CD14-positive monocyte (primary cell): Measurements from ENCODE around the gene MVB12B. TPM values are rescaled to one million over a fixed set of nuclear protein-coding genes. Genes with fewer than 3 reads are reported as not detected.

ENCODE experiments used
- DNase-seq, 3 donors: peaks; one replicate each; pipeline ENCODE4 v3.0.0-alpha.2; 2011 to 2022
- H2AFZ ChIP-seq: 2 replicates; pipeline ENCODE4 v1.6.0; 2012; ENCODE audit warnings: mild to moderate bottlenecking, low read depth, low read length, inconsistent platforms; ENCODE audit not compliant: insufficient read depth, poor library complexity, severe bottlenecking
- H3K27ac ChIP-seq, 2 donors: 1 replicate in 1 of 2; 2 replicates in 1 of 2; pipeline ENCODE4 v1.5.1; 2012 to 2013; ENCODE audit warnings: low read length in 2 of 2, control low read depth in 1 of 2, inconsistent platforms in 1 of 2, low read depth in 1 of 2, mild to moderate bottlenecking in 1 of 2
- H3K27me3 ChIP-seq, 2 donors: one replicate each; pipeline versions ENCODE4 v1.6.0 to v1.6.1; 2011 to 2013; ENCODE audit warnings: low read length in 2 of 2; ENCODE audit not compliant: control insufficient read depth in 2 of 2, insufficient read depth in 2 of 2
- H3K36me3 ChIP-seq, 2 donors: replicated peaks in 1 of 2; 1 replicate in 1 of 2; 2 replicates in 1 of 2; pipeline versions ENCODE4 v1.5.1 to v1.6.1; 2012 to 2013; ENCODE audit warnings: low read length in 2 of 2, control low read depth in 1 of 2, inconsistent platforms in 1 of 2, mild to moderate bottlenecking in 1 of 2; ENCODE audit not compliant: insufficient read depth in 2 of 2, control insufficient read depth in 1 of 2
- H3K4me1 ChIP-seq, 2 donors: 1 replicate in 1 of 2; 2 replicates in 1 of 2; pipeline versions ENCODE4 v1.5.1 to v1.6.1; 2012 to 2013; ENCODE audit warnings: low read length in 2 of 2, control low read depth in 1 of 2, inconsistent platforms in 1 of 2, mild to moderate bottlenecking in 1 of 2, moderate library complexity in 1 of 2; ENCODE audit not compliant: insufficient read depth in 2 of 2, control insufficient read depth in 1 of 2
- H3K4me2 ChIP-seq: replicated peaks from 2 replicates; pipeline ENCODE3; 2012; ENCODE audit warnings: low read length, moderate library complexity, mild to moderate bottlenecking; ENCODE audit not compliant: poor library complexity, severe bottlenecking; ENCODE audit errors: extremely low read depth
- H3K4me3 ChIP-seq, 3 experiments: fragments of 200-600 bp in 1 of 3; sonication (generic) in 1 of 3; replicated peaks in 1 of 3; 1 replicate in 2 of 3; 2 replicates in 1 of 3; pipeline ENCODE4 v1.5.1; 2011 to 2013; ENCODE audit warnings: low read length in 3 of 3, mild to moderate bottlenecking in 3 of 3, control low read depth in 2 of 3, low read depth in 2 of 3, inconsistent platforms in 1 of 3, moderate library complexity in 1 of 3
- H3K79me2 ChIP-seq: 2 replicates; pipeline ENCODE4 v1.6.0; 2012; ENCODE audit warnings: mild to moderate bottlenecking, control low read depth, inconsistent platforms, low read length, moderate library complexity; ENCODE audit not compliant: insufficient read depth
- H3K9ac ChIP-seq: 2 replicates; pipeline ENCODE4 v1.6.0; 2017; ENCODE audit warnings: low read length, mild to moderate bottlenecking; ENCODE audit not compliant: insufficient read depth, poor library complexity, severe bottlenecking
- H3K9me3 ChIP-seq, 2 donors: replicated peaks in 1 of 2; 1 replicate in 1 of 2; 2 replicates in 1 of 2; pipeline versions ENCODE4 v1.5.1 to v1.6.1; 2012 to 2013; ENCODE audit warnings: low read length in 2 of 2, control low read depth in 1 of 2; ENCODE audit not compliant: control insufficient read depth in 1 of 2, insufficient read depth in 1 of 2
- H4K20me1 ChIP-seq: 2 replicates; pipeline ENCODE4 v1.6.0; 2012; ENCODE audit warnings: mild to moderate bottlenecking, low read length, control low read depth, moderate library complexity; ENCODE audit not compliant: insufficient read depth
- H3K27ac Mint-ChIP-seq, 7 donors: one replicate each; pipeline ENCODE4 v1.8.0; 2020; ENCODE audit warnings: mild to moderate bottlenecking in 7 of 7, mixed read lengths in 7 of 7, moderate library complexity in 6 of 7, inconsistent platforms in 2 of 7
- H3K27me3 Mint-ChIP-seq, 3 donors: one replicate each; pipeline ENCODE4 v1.8.0; 2021 to 2022; ENCODE audit warnings: low read depth in 3 of 3, mild to moderate bottlenecking in 3 of 3, mixed read lengths in 3 of 3, moderate library complexity in 3 of 3, inconsistent platforms in 1 of 3
- H3K36me3 Mint-ChIP-seq, 2 donors: one replicate each; pipeline ENCODE4 v1.8.0; 2020; ENCODE audit warnings: mixed read lengths in 2 of 2, inconsistent platforms in 1 of 2, mild to moderate bottlenecking in 1 of 2
- H3K4me1 Mint-ChIP-seq: one replicate; pipeline ENCODE4 v1.8.0; 2020; ENCODE audit warnings: mild to moderate bottlenecking, mixed read lengths
- H3K4me3 Mint-ChIP-seq, 2 donors: one replicate each; pipeline ENCODE4 v1.8.0; 2020; ENCODE audit warnings: mild to moderate bottlenecking in 2 of 2, mixed read lengths in 2 of 2, moderate library complexity in 1 of 2
- H3K9me3 Mint-ChIP-seq, 7 donors: one replicate each; pipeline ENCODE4 v1.8.0; 2020 to 2022; ENCODE audit warnings: mixed read lengths in 7 of 7, mild to moderate bottlenecking in 6 of 7, moderate library complexity in 6 of 7, inconsistent platforms in 2 of 7
- CTCF ChIP-seq: fragments of 200-600 bp; IDR thresholded peaks from one replicate; pipeline ENCODE4 v1.8.0; 2022; ENCODE audit warnings: antibody characterized with exemption, mild to moderate bottlenecking
- WGBS: methylation state at CpG from one replicate; pipeline ENCODE4 v1.1.5; 2013; ENCODE audit warnings: missing lambda C conversion rate; ENCODE audit not compliant: insufficient coverage; 5-methylcytosine and 5-hydroxymethylcytosine counted together
- intact Hi-C, 2 donors: fragments of 100-400 bp; cut with micrococcal nuclease; formaldehyde crosslinking; loops; one replicate each; pipeline versions ENCODE4 v1.15.0 to v1.15.1; 2023
- polyA plus RNA-seq, 3 donors: library from polyadenylated mRNA; depleted of rRNA in 1 of 3; unstranded in 2 of 3; stranded (reverse) in 1 of 3; fragments of 300-500 nt in 2 of 3; fragments of >200 nt in 1 of 3; fragmentation: Illumina TruSeq in 2 of 3; gene quantifications; 1 replicate in 2 of 3; 2 replicates in 1 of 3; pipeline ENCODE4 v1.2.3, GENCODE V29; 2012 to 2021

MVB12B gene
- polyA plus RNA-seq, 3 donors, result 2.8 to 8.1 (median 3.5) TPM

- H4K20me1 ChIP-seq, result no peaks in the 10 kb centered on the region
- intact Hi-C loops, result no loop called here
- no peaks in the 10 kb centered on the region for H3K9me3 ChIP-seq
- WGBS, result no CpG with 5 or more reads among the region's 5 CpGs
- no peaks in the 10 kb centered on the region for H3K79me2 ChIP-seq
- H3K4me1 ChIP-seq, result peaks cover 0 to 4% of the 10 kb centered on the region in 2 donors
- H2AFZ ChIP-seq, result no peak overlapping the region
- no peaks in the 10 kb centered on the region for H3K27me3 ChIP-seq
- H3K4me3 ChIP-seq, result no peak overlapping the region
- H3K4me3 Mint-ChIP-seq, result no peak overlapping the region
- DNase-seq, result no peak
- no peaks in the 10 kb centered on the region for H3K36me3 ChIP-seq
- TF ChIP-seq CTCF, result no peak
- no peak overlapping the region for H3K27ac ChIP-seq
- H3K36me3 Mint-ChIP-seq, result peaks cover 30 to 48% of the 10 kb centered on the region in 2 donors
- peaks cover 10% of the 10 kb centered on the region for H3K4me1 Mint-ChIP-seq
- H3K4me2 ChIP-seq, result no peak overlapping the region
- H3K9me3 Mint-ChIP-seq, result no peaks in the 10 kb centered on the region
- no peak overlapping the region for H3K27ac Mint-ChIP-seq
- no peak overlapping the region for H3K9ac ChIP-seq
- peaks cover 0 to 2% (median 0%) of the 10 kb centered on the region in 3 donors for H3K27me3 Mint-ChIP-seq
These were observed 130.5 kb downstream of the MVB12B start for GRCh38 chr9:126457175-126457547.

GRCh38 chr9:126457890-126458289 is 131.3 kb downstream of the MVB12B start:
- Histone ChIP-seq H3K27ac (no peak overlapping the region), H3K9ac (no peak overlapping the region), H4K20me1 (no peaks in the 10 kb centered on the region), H3K79me2 (no peaks in the 10 kb centered on the region), H3K4me1 (peaks cover 0 to 4% of the 10 kb centered on the region in 2 donors), H3K27me3 (no peaks in the 10 kb centered on the region), H3K36me3 (no peaks in the 10 kb centered on the region), H2AFZ (no peak overlapping the region), H3K4me3 (no peak overlapping the region), H3K4me2 (no peak overlapping the region), H3K9me3 (no peaks in the 10 kb centered on the region)
- no peak overlapping the region for H3K4me3 Mint-ChIP-seq
- H3K36me3 Mint-ChIP-seq, result peaks cover 25 to 42% of the 10 kb centered on the region in 2 donors
- H3K27me3 Mint-ChIP-seq, result peaks cover 0 to 1% (median 0%) of the 10 kb centered on the region in 3 donors
- intact Hi-C loops, result no loop called here
- H3K27ac Mint-ChIP-seq, result no peak overlapping the region
- TF ChIP-seq CTCF, result no peak
- whole genome bisulfite sequencing, result 94% methylated on average over 6 of the region's 9 CpGs
- H3K9me3 Mint-ChIP-seq, result no peaks in the 10 kb centered on the region
- H3K4me1 Mint-ChIP-seq, result peaks cover 10% of the 10 kb centered on the region
- no peak for DNase-seq
